ENCODE data around the gene ENPP3. TPM values are rescaled to one million over a fixed set of nuclear protein-coding genes. Genes with fewer than 3 reads are reported as not detected.

ENPP3 gene
- total and polyA plus RNA-seq, 2 donors (not counting 1 experiment from before 2014, with no cell fraction given) = 0.18 to 0.25 TPM

- DNase-seq (no peak), ATAC-seq (ENCODE audit: low read depth) (no peak)
- H3K4me2 ChIP-seq (replicated peaks; ENCODE audit: low read depth, low read length, poor library complexity, severe bottlenecking) = no peak overlapping the region
- Mint-ChIP-seq H3K4me3 (no peak overlapping the region), H3K27me3 (peaks cover 37% of the 10 kb centered on the region), H3K27ac (no peak overlapping the region), H3K9me3 (ENCODE audit: insufficient read depth) (no peaks in the 10 kb centered on the region), H3K4me1 (no peaks in the 10 kb centered on the region)
- H3K27me3 ChIP-seq (replicated peaks in 1 of 4; ENCODE audit: control extremely low read depth in 1 of 4, control insufficient read depth in 3 of 4, insufficient read depth in 4 of 4, low read length in 3 of 4) = no peaks in the 10 kb centered on the region
- peaks cover 0 to 3% (median 0%) of the 10 kb centered on the region in 3 donors for H3K9me3 ChIP-seq (ENCODE audit: control extremely low read depth in 1 of 3, control insufficient read depth in 2 of 3, insufficient read depth in 1 of 3, low read length in 2 of 3)
- CTCF ChIA-PET = no interaction called here
- no peaks in the 10 kb centered on the region for H4K20me1 ChIP-seq (ENCODE audit: control insufficient read depth, insufficient read depth, low read length, poor library complexity, severe bottlenecking)
- no peak overlapping the region for H3K4me3 ChIP-seq (ENCODE audit: control extremely low read depth in 1 of 5, extremely low read depth in 1 of 5, insufficient read depth in 1 of 5, low read depth in 2 of 5, low read length in 4 of 5)
- intact Hi-C loops (cut with micrococcal nuclease) = no loop called here
- no peaks in the 10 kb centered on the region for H3K36me3 ChIP-seq (replicated peaks in 1 of 2; ENCODE audit: control extremely low read depth in 1 of 2, control insufficient read depth in 1 of 2, extremely low read depth in 1 of 2, insufficient read depth in 2 of 2, low read length in 1 of 2)
- H3K9ac ChIP-seq (ENCODE audit: low read length) = no peak overlapping the region
- POLR2A ChIA-PET = no interaction called here
- no peaks in the 10 kb centered on the region for H3K4me1 ChIP-seq (ENCODE audit: control insufficient read depth in 2 of 2, insufficient read depth in 2 of 2, low read length in 2 of 2)
- no peaks in the 10 kb centered on the region for H3K79me2 ChIP-seq (ENCODE audit: control insufficient read depth, insufficient read depth, low read length)
- no peak overlapping the region for H3K27ac ChIP-seq (ENCODE audit: low read length in 2 of 2)
- TF ChIP-seq EZH2 (IDR thresholded peaks at IDR 0.05; ENCODE audit: borderline replicate concordance, insufficient read depth, low read depth, low read length, poor library complexity, severe bottlenecking) (no peak), CTCF (IDR thresholded peaks at IDR 0.05) (no peak)
- no peak overlapping the region for H2AFZ ChIP-seq (ENCODE audit: insufficient read depth, low read depth, low read length, poor library complexity, severe bottlenecking)
- no CpG with 5 or more reads among the region's 3 CpGs for WGBS (ENCODE audit: insufficient coverage)
Observed at GRCh38 chr6:131755597-131755996, 118.5 kb downstream of the ENPP3 start.

GRCh38 chr6:131756039-131756438, 118.9 kb downstream of the ENPP3 start:
- Histone ChIP-seq H3K4me3 (ENCODE audit: control extremely low read depth in 1 of 5, extremely low read depth in 1 of 5, insufficient read depth in 1 of 5, low read depth in 2 of 5, low read length in 4 of 5) (no peak overlapping the region), H3K4me1 (ENCODE audit: control insufficient read depth in 2 of 2, insufficient read depth in 2 of 2, low read length in 2 of 2) (no peaks in the 10 kb centered on the region), H3K27me3 (replicated peaks in 1 of 4; ENCODE audit: control extremely low read depth in 1 of 4, control insufficient read depth in 3 of 4, insufficient read depth in 4 of 4, low read length in 3 of 4) (no peaks in the 10 kb centered on the region), H4K20me1 (ENCODE audit: control insufficient read depth, insufficient read depth, low read length, poor library complexity, severe bottlenecking) (no peaks in the 10 kb centered on the region), H3K9me3 (ENCODE audit: control extremely low read depth in 1 of 3, control insufficient read depth in 2 of 3, insufficient read depth in 1 of 3, low read length in 2 of 3) (peaks cover 0 to 3% (median 0%) of the 10 kb centered on the region in 3 donors), H3K9ac (ENCODE audit: low read length) (no peak overlapping the region), H3K79me2 (ENCODE audit: control insufficient read depth, insufficient read depth, low read length) (no peaks in the 10 kb centered on the region), H3K36me3 (replicated peaks in 1 of 2; ENCODE audit: control extremely low read depth in 1 of 2, control insufficient read depth in 1 of 2, extremely low read depth in 1 of 2, insufficient read depth in 2 of 2, low read length in 1 of 2) (no peaks in the 10 kb centered on the region), H2AFZ (ENCODE audit: insufficient read depth, low read depth, low read length, poor library complexity, severe bottlenecking) (no peak overlapping the region), H3K27ac (ENCODE audit: low read length in 2 of 2) (no peak overlapping the region), H3K4me2 (replicated peaks; ENCODE audit: low read depth, low read length, poor library complexity, severe bottlenecking) (no peak overlapping the region)
- WGBS (ENCODE audit: insufficient coverage) = 100% methylated on average over 1 of the region's 2 CpGs
- ChIA-PET CTCF (no interaction called here), POLR2A (no interaction called here)
- no peak for TF ChIP-seq CTCF (IDR thresholded peaks at IDR 0.05)
- no peak for TF ChIP-seq EZH2 (IDR thresholded peaks at IDR 0.05; ENCODE audit: borderline replicate concordance, insufficient read depth, low read depth, low read length, poor library complexity, severe bottlenecking)
- H3K27ac Mint-ChIP-seq = no peak overlapping the region
- H3K27me3 Mint-ChIP-seq = peaks cover 37% of the 10 kb centered on the region
- ATAC-seq (ENCODE audit: low read depth) = no peak
- H3K4me3 Mint-ChIP-seq = no peak overlapping the region
- no peak for DNase-seq
- no peaks in the 10 kb centered on the region for H3K9me3 Mint-ChIP-seq (ENCODE audit: insufficient read depth)
- no peaks in the 10 kb centered on the region for H3K4me1 Mint-ChIP-seq
- intact Hi-C loops (cut with micrococcal nuclease) = no loop called here
